Measurements from ENCODE around the gene ZNF524. TPM values are rescaled to one million over a fixed set of nuclear protein-coding genes. Genes with fewer than 3 reads are reported as not detected.

The ZNF524 gene
- total RNA-seq, 2 experiments from 2014 or later: 9.2 to 21.6 TPM

GRCh38 chr19:55625004-55625326 lies 24.9 kb downstream of the ZNF524 start:
- H4K20me1 ChIP-seq (ENCODE audit: insufficient read depth, low read length): no peaks in the 10 kb centered on the region
- no peaks in the 10 kb centered on the region for H3K9me3 ChIP-seq (ENCODE audit: low read length)
- BruUV-seq (replicated peaks): no TSS peak
- TF ChIP-seq EZH2phosphoT487 (IDR thresholded peaks at IDR 0.05; ENCODE audit: borderline replicate concordance, low read depth, low read length) (no peak), CTCF (conservative IDR thresholded peaks at IDR 0.05; ENCODE audit: low read length) (no peak)
- no peaks in the 10 kb centered on the region for H3K79me2 ChIP-seq (ENCODE audit: insufficient read depth, low read depth, low read length)
- ChIA-PET POLR2A (interaction anchor here (0.5 to 1.3 kb wide), 14 partner anchors 8 to 690 kb away, joined by 3 to 15 read pairs (median 4); partner anchors contain the start of genes FIZ1, U2AF2 and ZSCAN5A), CTCF (ENCODE audit: unreplicated experiment) (interaction anchor here (0.7 kb wide), 1 partner anchor 38 kb away, joined by 3 read pairs; no protein-coding TSS in a partner anchor)
- H3K27ac ChIP-seq (ENCODE audit: low read depth, low read length, poor library complexity, severe bottlenecking): no peak overlapping the region
- peak overlapping the region; percentile 46; the same call in 1 of the 2 replicates for H2AFZ ChIP-seq (ENCODE audit: low read length)
- H3K4me3 ChIP-seq (ENCODE audit: low read depth, low read length, poor library complexity, severe bottlenecking): peak overlapping the region; percentile 67
- intact Hi-C loops (cut with micrococcal nuclease; ENCODE audit: unreplicated experiment): no loop called here
- H3K36me3 ChIP-seq (ENCODE audit: insufficient read depth, low read length): peaks cover 8% of the 10 kb centered on the region; the same call in 1 of the 2 replicates
- DNase-seq (ENCODE audit: low spot score): no peak
- no peaks in the 10 kb centered on the region for H3K9me2 ChIP-seq (ENCODE audit: insufficient read depth, low read length)
- H3K4me2 ChIP-seq (ENCODE audit: low read length): peak overlapping the region; percentile 91
- H3K4me1 ChIP-seq (ENCODE audit: insufficient read depth, low read length, poor library complexity, severe bottlenecking): peaks cover 11% of the 10 kb centered on the region

GRCh38 chr19:55626350-55626749 lies 26.3 kb downstream of the ZNF524 start:
- Histone ChIP-seq H3K79me2 (ENCODE audit: insufficient read depth, low read depth, low read length) (no peaks in the 10 kb centered on the region), H3K4me3 (ENCODE audit: low read depth, low read length, poor library complexity, severe bottlenecking) (no peak overlapping the region), H3K9me2 (ENCODE audit: insufficient read depth, low read length) (no peaks in the 10 kb centered on the region), H4K20me1 (ENCODE audit: insufficient read depth, low read length) (no peaks in the 10 kb centered on the region), H3K27ac (ENCODE audit: low read depth, low read length, poor library complexity, severe bottlenecking) (no peak overlapping the region), H3K4me2 (ENCODE audit: low read length) (no peak overlapping the region), H3K9me3 (ENCODE audit: low read length) (no peaks in the 10 kb centered on the region), H3K36me3 (ENCODE audit: insufficient read depth, low read length) (no peaks in the 10 kb centered on the region), H2AFZ (ENCODE audit: low read length) (no peak overlapping the region), H3K4me1 (ENCODE audit: insufficient read depth, low read length, poor library complexity, severe bottlenecking) (peaks cover 11% of the 10 kb centered on the region)
- CTCF ChIA-PET (ENCODE audit: unreplicated experiment): interaction anchor here (0.9 kb wide), 1 partner anchor 20 kb away, joined by 3 read pairs; no protein-coding TSS in a partner anchor
- DNase-seq (ENCODE audit: low spot score): no peak
- TF ChIP-seq EZH2phosphoT487 (IDR thresholded peaks at IDR 0.05; ENCODE audit: borderline replicate concordance, low read depth, low read length) (no peak), CTCF (conservative IDR thresholded peaks at IDR 0.05; ENCODE audit: low read length) (no peak)
- no TSS peak for BruUV-seq (replicated peaks)
- POLR2A ChIA-PET: no interaction called here
- intact Hi-C loops (cut with micrococcal nuclease; ENCODE audit: unreplicated experiment): no loop called here

GRCh38 chr19:55632463-55632834 lies 32.4 kb downstream of the ZNF524 start:
- H3K9me3 ChIP-seq (ENCODE audit: low read length): no peaks in the 10 kb centered on the region
- no peaks in the 10 kb centered on the region for H3K36me3 ChIP-seq (ENCODE audit: insufficient read depth, low read length)
- no peaks in the 10 kb centered on the region for H4K20me1 ChIP-seq (ENCODE audit: insufficient read depth, low read length)
- no TSS peak for BruUV-seq (replicated peaks)
- no peaks in the 10 kb centered on the region for H3K9me2 ChIP-seq (ENCODE audit: insufficient read depth, low read length)
- H3K79me2 ChIP-seq (ENCODE audit: insufficient read depth, low read depth, low read length): peaks cover 26% of the 10 kb centered on the region
- H3K4me2 ChIP-seq (ENCODE audit: low read length): peak overlapping the region; percentile 30; the same call in 1 of the 2 replicates
- H3K27ac ChIP-seq (ENCODE audit: low read depth, low read length, poor library complexity, severe bottlenecking): no peak overlapping the region
- POLR2A ChIA-PET: interaction anchor here (0.6 kb wide), 2 partner anchors 69 to 397 kb away, joined by 3 to 5 read pairs; no protein-coding TSS in a partner anchor
- intact Hi-C loops (cut with micrococcal nuclease; ENCODE audit: unreplicated experiment): no loop called here
- H3K4me3 ChIP-seq (ENCODE audit: low read depth, low read length, poor library complexity, severe bottlenecking): no peak overlapping the region
- H2AFZ ChIP-seq (ENCODE audit: low read length): no peak overlapping the region
- peaks cover 34% of the 10 kb centered on the region for H3K4me1 ChIP-seq (ENCODE audit: insufficient read depth, low read length, poor library complexity, severe bottlenecking)
- CTCF ChIA-PET (ENCODE audit: unreplicated experiment): interaction anchor here (0.7 to 1.6 kb wide), 2 partner anchors 15 to 22 kb away, joined by 3 read pairs; partner anchors contain the start of gene U2AF2
- TF ChIP-seq EZH2phosphoT487 (IDR thresholded peaks at IDR 0.05; ENCODE audit: borderline replicate concordance, low read depth, low read length): no peak
- TF ChIP-seq CTCF (conservative IDR thresholded peaks at IDR 0.05; ENCODE audit: low read length): peak; percentile 91
- peak; percentile 96 for DNase-seq (ENCODE audit: low spot score)

Data from OCI-LY7 (cell line).